Adrenal gland (tissue), 12 donors: ENCODE measurements around the gene ZER1. TPM values are rescaled to one million over a fixed set of nuclear protein-coding genes. Genes with fewer than 3 reads are reported as not detected.

Experiments
- DNase-seq, 7 donors: peaks; one replicate each; pipeline ENCODE4 v3.0.0-alpha.2; 2019 to 2020
- H3K27ac ChIP-seq, 5 donors: fragments of 200-600 bp; sonication (generic) in 4 of 5; 1 replicate in 3 of 5; 2 replicates in 2 of 5; pipeline versions ENCODE4 v1.5.1 to v1.8.0; 2016 to 2020; ENCODE audit warnings: mild to moderate bottlenecking in 1 of 5
- H3K27me3 ChIP-seq: fragments of 200-600 bp; 2 replicates; pipeline ENCODE4 v1.8.0; 2021
- H3K36me3 ChIP-seq, 2 donors: fragments of 200-600 bp; replicated peaks in 1 of 2; 1 replicate in 1 of 2; 2 replicates in 1 of 2; pipeline versions ENCODE4 v1.5.1 to v1.8.0; 2018 to 2022
- H3K4me1 ChIP-seq, 2 donors: fragments of 200-600 bp; replicated peaks in 1 of 2; 1 replicate in 1 of 2; 2 replicates in 1 of 2; pipeline versions ENCODE4 v1.5.1 to v1.8.0; 2018 to 2021
- H3K4me3 ChIP-seq, 4 donors: fragments of 200-600 bp; sonication (generic) in 3 of 4; one replicate each; pipeline ENCODE4 v1.5.1; 2016 to 2018
- H3K9me3 ChIP-seq, 3 donors: fragments of 200-600 bp; sonication (generic) in 1 of 3; replicated peaks in 1 of 3; 1 replicate in 2 of 3; 2 replicates in 1 of 3; pipeline versions ENCODE4 v1.5.1 to v1.8.0; 2016 to 2021
- CTCF ChIP-seq, 6 experiments: fragments of 450-650 bp in 4 of 6; fragments of 200-600 bp in 2 of 6; sonication (generic) in 1 of 6; IDR thresholded peaks; 1 replicate in 5 of 6; 2 replicates in 1 of 6; pipeline versions ENCODE4 v1.5.1 to v1.8.0; 2016 to 2021; ENCODE audit warnings: antibody characterized with exemption in 6 of 6, mild to moderate bottlenecking in 2 of 6, moderate library complexity in 1 of 6
- POLR2A ChIP-seq, 2 donors: fragments of 450-650 bp; IDR thresholded peaks; one replicate each; pipeline ENCODE4 v1.6.1; 2017; ENCODE audit warnings: antibody characterized with exemption in 2 of 2, mild to moderate bottlenecking in 2 of 2, moderate library complexity in 1 of 2
- WGBS, 4 donors: extraction: QIAGEN DNeasy Blood & Tissue Kit in 2 of 4; methylation state at CpG; one replicate each; pipeline versions ENCODE4 v1.1.5 to v1.1.7; 2013 to 2017; 5-methylcytosine and 5-hydroxymethylcytosine counted together
- intact Hi-C, 2 donors: fragments of 100-400 bp; cut with DNase I; formaldehyde crosslinking; loops; one replicate each; pipeline versions ENCODE4 v1.14.1 to v1.15.0; 2022 to 2023
- polyA plus RNA-seq, 3 donors: library from polyadenylated mRNA; stranded (reverse); fragments of 200-250 nt in 2 of 3; fragments of 350-450 nt in 1 of 3; fragmentation: Illumina TruSeq in 1 of 3; extraction: RNeasy Lipid Tissue Mini Kit (QIAGEN cat#74804) in 1 of 3; gene quantifications; one replicate each; pipeline ENCODE4 v1.2.3, GENCODE V29; 2013 to 2014
- total RNA-seq, 9 donors: library from RNA; depleted of rRNA in 4 of 9; stranded (reverse); fragments of >200 nt in 4 of 9; fragments of 120-200 nt in 1 of 9; fragmentation: NEBNext Ultra II Directional in 1 of 9; extraction: Animal tissue kit (Norgen Biotek cat#: 25700) in 1 of 9; gene quantifications; one replicate each; pipeline versions ENCODE4 v1.1.0 to v1.2.4, GENCODE V29; 2013 to 2023
- donor health status: healthy with polysubstance abuse.
- donor health status: Bipolar disorder and iron deficiency.
- donor health status: DM: yes; HTN: yes; CAD: no.
- donor health status: DM: no; HTN: no; CAD: no.
- donor health status: DM: no; HTN: no; CAD: no.
- donor health status: DM: yes; HTN: yes; CAD: no.

ZER1 gene
- total and polyA plus RNA-seq, 12 donors, result 17.0 to 131 (median 53.4) TPM

DNA sequence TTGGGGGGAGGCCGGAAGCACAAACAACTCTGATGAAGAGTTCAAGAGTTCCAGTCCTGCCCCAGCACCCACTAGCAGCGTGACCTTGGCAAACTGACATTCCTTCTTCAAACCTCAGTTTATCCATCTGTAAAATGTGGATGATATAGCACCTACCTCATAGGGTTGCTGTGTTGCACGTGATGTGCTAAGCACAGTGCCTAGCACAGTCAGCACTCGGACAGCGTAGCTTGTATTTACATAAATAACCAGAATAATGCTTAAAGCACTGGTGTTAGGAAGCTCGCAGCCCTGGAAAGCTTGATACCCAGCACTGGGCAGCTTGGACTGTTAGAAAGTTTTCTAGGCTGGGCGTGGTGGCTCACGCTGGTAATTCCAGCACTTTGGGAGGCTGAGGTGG is 64.3 kb downstream of the ZER1 start:
- WGBS, 4 donors, result 94 to 97% (median 95%) methylated on average over 8 of the region's 8 CpGs
- intact Hi-C loops, result no loop called here

DNA sequence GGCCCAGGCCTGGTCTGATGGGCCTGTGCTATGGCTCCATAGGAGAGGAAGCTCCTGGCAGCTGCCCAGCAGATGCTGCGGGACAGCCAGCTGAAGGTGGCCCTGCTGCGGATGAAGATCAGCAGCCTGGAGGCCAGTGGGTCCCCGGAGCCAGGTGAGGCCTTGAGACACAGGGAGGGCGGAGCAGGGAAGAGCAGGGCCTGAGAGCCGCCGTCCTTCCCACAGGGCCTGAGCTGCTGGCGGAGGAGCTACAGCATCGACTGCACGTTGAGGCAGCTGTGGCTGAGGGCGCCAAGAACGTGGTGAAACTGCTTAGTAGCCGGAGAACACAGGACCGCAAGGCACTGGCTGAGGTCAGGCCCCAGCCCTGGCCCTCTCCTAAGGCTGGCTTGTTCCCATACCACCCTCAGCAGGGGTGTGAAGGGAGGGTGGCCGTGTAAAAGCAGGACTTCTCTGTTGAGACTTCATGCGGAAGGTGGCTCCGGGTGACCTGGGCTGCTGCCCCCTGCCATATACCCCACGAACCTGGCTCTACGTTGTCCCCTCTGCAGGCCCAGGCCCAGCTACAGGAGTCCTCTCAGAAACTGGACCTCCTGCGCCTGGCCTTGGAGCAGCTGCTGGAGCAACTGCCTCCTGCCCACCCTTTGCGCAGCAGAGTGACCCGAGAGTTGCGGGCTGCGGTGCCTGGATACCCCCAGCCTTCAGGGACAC is 64.9 kb downstream of the ZER1 start:
- TF ChIP-seq CTCF (IDR thresholded peaks at IDR 0.05) (no peak), POLR2A (IDR thresholded peaks at IDR 0.05) (no peak)
- Histone ChIP-seq H3K27me3 (no peaks in the 10 kb centered on the region), H3K4me1 (peaks cover 0 to 6% of the 10 kb centered on the region in 2 donors), H3K27ac (no peak overlapping the region), H3K4me3 (no peak overlapping the region), H3K9me3 (no peaks in the 10 kb centered on the region), H3K36me3 (no peaks in the 10 kb centered on the region)
- intact Hi-C loops, result no loop called here
- no peak for DNase-seq
- WGBS, 4 donors, result 83 to 90% (median 89%) methylated on average over 16 to 23 of the region's 23 CpGs

More for the DNA sequence above, 64.3 kb downstream of the ZER1 start:
- no peaks in the 10 kb centered on the region for H3K27me3 ChIP-seq
- H3K36me3 ChIP-seq, result no peaks in the 10 kb centered on the region
- TF ChIP-seq POLR2A (IDR thresholded peaks at IDR 0.05), result no peak
- no peak for TF ChIP-seq CTCF (IDR thresholded peaks at IDR 0.05)
- no peak overlapping the region for H3K27ac ChIP-seq
- H3K4me1 ChIP-seq, result peaks cover 0 to 6% of the 10 kb centered on the region in 2 donors
- DNase-seq, result no peak
- no peak overlapping the region for H3K4me3 ChIP-seq
- no peaks in the 10 kb centered on the region for H3K9me3 ChIP-seq

- no peak overlapping the region for H3K27ac ChIP-seq
- no peaks in the 10 kb centered on the region for H3K27me3 ChIP-seq
- WGBS, 4 donors, result 57 to 100% (median 81%) methylated on average over 1 of the region's 1 CpG
- H3K36me3 ChIP-seq, result no peaks in the 10 kb centered on the region
- H3K4me3 ChIP-seq, result no peak overlapping the region
- H3K4me1 ChIP-seq, result peaks cover 0 to 6% of the 10 kb centered on the region in 2 donors
- intact Hi-C loops, result no loop called here
- no peak for DNase-seq
- H3K9me3 ChIP-seq, result no peaks in the 10 kb centered on the region
- TF ChIP-seq POLR2A (IDR thresholded peaks at IDR 0.05), result no peak
- TF ChIP-seq CTCF (IDR thresholded peaks at IDR 0.05), result no peak
Observed at GRCh38 chr9:128706045-128706444, 65.7 kb downstream of the ZER1 start.

- H3K4me1 ChIP-seq, result peaks cover 0 to 6% of the 10 kb centered on the region in 2 donors
- no peak overlapping the region for H3K4me3 ChIP-seq
- H3K27ac ChIP-seq, result no peak overlapping the region
- TF ChIP-seq CTCF (IDR thresholded peaks at IDR 0.05) (no peak), POLR2A (IDR thresholded peaks at IDR 0.05) (no peak)
- H3K36me3 ChIP-seq, result no peaks in the 10 kb centered on the region
- 79 to 92% (median 90%) methylated on average over 7 to 36 of the region's 36 CpGs for WGBS, 4 donors
- H3K27me3 ChIP-seq, result no peaks in the 10 kb centered on the region
- no peak for DNase-seq
- intact Hi-C loops, result no loop called here
- no peaks in the 10 kb centered on the region for H3K9me3 ChIP-seq
Observed at GRCh38 chr9:128705051-128705965, 66.4 kb downstream of the ZER1 start.
